ENCODE results near the gene CMTM1. TPM values are rescaled to one million over a fixed set of nuclear protein-coding genes. Genes with fewer than 3 reads are reported as not detected.

CMTM1 gene
- total and polyA plus RNA-seq, 4 donors = 0.41 to 7.5 (median 2.9) TPM

DNA sequence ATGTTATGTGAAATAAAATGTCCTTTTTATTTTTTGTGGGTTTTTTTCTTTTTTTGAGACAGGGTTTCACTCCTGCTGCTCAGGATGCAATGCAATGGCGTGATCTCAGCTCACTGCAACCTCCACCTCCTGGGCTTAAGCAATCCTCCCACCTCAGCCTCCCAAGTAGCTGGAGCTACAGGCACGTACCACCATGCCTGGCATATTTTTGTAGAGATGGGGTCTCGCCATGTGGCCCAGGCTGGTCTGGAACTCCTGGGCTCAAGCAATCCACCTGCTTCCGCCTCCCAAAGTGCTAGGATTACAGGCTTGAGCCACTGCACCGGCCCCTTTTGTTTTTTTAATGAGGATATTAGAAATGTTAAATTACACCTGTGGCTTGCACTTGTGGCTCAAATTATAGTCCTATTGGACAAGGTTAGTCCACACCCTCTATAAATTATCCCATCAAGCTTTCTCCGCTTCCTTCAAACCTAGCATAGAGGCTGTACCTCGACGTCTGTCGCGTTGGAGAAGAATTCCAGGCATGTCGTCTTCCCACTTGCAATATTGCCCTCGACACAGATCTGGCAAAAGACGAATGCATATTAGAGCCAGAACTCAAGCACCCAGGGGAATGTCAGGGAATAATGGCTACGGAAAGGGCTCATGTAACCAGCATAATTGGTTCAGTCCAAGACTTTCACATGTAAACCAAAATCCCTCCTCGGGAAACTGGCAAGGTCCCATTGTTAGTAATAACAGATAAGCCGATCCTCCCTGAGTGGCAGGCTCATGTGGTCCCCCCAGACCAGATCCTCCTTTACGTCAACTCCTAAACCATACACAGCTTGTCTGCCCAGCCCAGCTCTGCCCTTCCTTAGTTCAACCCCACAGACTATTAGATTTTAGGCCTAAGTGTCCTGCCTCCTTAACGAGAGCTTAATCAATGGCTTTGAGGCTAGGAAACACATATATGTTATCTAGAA lies 24.6 kb upstream of the CMTM1 start:
- ATAC-seq (ENCODE audit: insufficient read depth, low FRiP score) (no peak), DNase-seq (no peak)
- WGBS, 2 donors = 80 to 87% methylated on average over 18 of the region's 18 CpGs
- Histone ChIP-seq H3K4me3 (no peak overlapping the region), H3K27ac (ENCODE audit: low read depth in 1 of 2, low read length in 1 of 2) (peak overlapping the region in 1 of 2 donors; percentile 60), H3K9me3 (ENCODE audit: control insufficient read depth in 4 of 4, insufficient read depth in 3 of 4, low read length in 3 of 4) (no peaks in the 10 kb centered on the region), H3K4me1 (ENCODE audit: control insufficient read depth in 5 of 5, insufficient read depth in 5 of 5, low read length in 5 of 5) (peaks cover 0 to 2% (median 0%) of the 10 kb centered on the region in 5 donors), H3K27me3 (ENCODE audit: control insufficient read depth in 3 of 3, insufficient read depth in 3 of 3, low read length in 2 of 3) (no peaks in the 10 kb centered on the region), H3K9ac (ENCODE audit: insufficient read depth in 1 of 2, low read length in 2 of 2) (no peak overlapping the region), H3K36me3 (ENCODE audit: control insufficient read depth in 4 of 4, insufficient read depth in 4 of 4, low read length in 4 of 4) (peaks cover under 1 to 22% (median 10%) of the 10 kb centered on the region in 4 donors)
- TF ChIP-seq, protein P1, sequence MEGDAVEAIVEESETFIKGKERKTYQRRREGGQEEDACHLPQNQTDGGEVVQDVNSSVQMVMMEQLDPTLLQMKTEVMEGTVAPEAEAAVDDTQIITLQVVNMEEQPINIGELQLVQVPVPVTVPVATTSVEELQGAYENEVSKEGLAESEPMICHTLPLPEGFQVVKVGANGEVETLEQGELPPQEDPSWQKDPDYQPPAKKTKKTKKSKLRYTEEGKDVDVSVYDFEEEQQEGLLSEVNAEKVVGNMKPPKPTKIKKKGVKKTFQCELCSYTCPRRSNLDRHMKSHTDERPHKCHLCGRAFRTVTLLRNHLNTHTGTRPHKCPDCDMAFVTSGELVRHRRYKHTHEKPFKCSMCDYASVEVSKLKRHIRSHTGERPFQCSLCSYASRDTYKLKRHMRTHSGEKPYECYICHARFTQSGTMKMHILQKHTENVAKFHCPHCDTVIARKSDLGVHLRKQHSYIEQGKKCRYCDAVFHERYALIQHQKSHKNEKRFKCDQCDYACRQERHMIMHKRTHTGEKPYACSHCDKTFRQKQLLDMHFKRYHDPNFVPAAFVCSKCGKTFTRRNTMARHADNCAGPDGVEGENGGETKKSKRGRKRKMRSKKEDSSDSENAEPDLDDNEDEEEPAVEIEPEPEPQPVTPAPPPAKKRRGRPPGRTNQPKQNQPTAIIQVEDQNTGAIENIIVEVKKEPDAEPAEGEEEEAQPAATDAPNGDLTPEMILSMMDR (IDR thresholded peaks at IDR 0.05; ENCODE audit: control extremely low read depth, extremely low read depth) = no peak

DNA sequence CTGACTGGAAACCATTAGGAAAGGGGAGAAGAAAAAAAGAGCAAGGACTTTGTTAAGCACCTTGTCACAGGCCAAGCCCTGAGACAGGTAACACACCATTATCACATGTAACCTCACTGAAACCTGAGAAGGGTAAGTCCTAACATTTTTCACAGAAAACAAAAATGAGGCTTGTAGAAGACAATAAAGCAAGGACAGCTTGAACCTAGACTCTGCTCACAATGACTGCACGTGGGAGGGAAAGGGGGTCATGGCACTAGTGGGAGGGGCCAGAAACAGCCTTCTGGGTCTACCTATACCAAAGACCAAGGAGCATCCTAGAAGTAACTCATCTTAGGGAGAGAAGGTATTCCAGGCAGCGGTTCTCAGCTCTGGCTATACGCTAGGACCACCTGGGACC lies 23.8 kb upstream of the CMTM1 start:
- Histone ChIP-seq H3K9me3 (ENCODE audit: control insufficient read depth in 4 of 4, insufficient read depth in 3 of 4, low read length in 3 of 4) (no peaks in the 10 kb centered on the region), H3K9ac (ENCODE audit: insufficient read depth in 1 of 2, low read length in 2 of 2) (no peak overlapping the region), H3K4me1 (ENCODE audit: control insufficient read depth in 5 of 5, insufficient read depth in 5 of 5, low read length in 5 of 5) (peaks cover 0 to 2% (median 0%) of the 10 kb centered on the region in 5 donors), H3K27ac (ENCODE audit: low read depth in 1 of 2, low read length in 1 of 2) (no peak overlapping the region), H3K36me3 (ENCODE audit: control insufficient read depth in 4 of 4, insufficient read depth in 4 of 4, low read length in 4 of 4) (peaks cover 0 to 17% (median 8%) of the 10 kb centered on the region in 4 donors), H3K27me3 (ENCODE audit: control insufficient read depth in 3 of 3, insufficient read depth in 3 of 3, low read length in 2 of 3) (no peaks in the 10 kb centered on the region), H3K4me3 (no peak overlapping the region)
- TF ChIP-seq, protein P1 (IDR thresholded peaks at IDR 0.05; ENCODE audit: control extremely low read depth, extremely low read depth) = no peak
- ATAC-seq (ENCODE audit: insufficient read depth, low FRiP score) = no peak
- DNase-seq = no peak
- WGBS, 2 donors = 94 to 96% methylated on average over 3 of the region's 3 CpGs

DNA sequence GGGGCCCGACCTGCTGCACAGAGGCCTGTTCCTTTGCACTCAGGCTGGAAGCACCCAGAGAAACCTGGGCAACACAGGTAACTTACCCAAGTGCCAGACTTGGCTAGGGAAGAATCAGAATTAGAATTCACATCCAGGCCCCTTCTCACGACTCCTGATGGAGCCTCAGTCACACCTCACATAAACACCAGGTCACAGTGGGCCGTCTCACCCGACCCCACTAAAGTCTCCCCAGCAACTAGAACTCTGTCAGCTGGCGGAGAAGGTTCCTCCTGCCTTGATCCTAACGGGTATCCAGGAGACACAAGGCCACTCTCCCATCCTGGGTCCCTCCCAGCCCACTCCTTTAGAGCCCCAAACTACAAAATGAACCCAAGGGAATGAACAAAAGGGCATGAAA lies 22.7 kb upstream of the CMTM1 start:
- H3K27me3 ChIP-seq (ENCODE audit: control insufficient read depth in 3 of 3, insufficient read depth in 3 of 3, low read length in 2 of 3) = no peaks in the 10 kb centered on the region

More for the DNA sequence above, 22.7 kb upstream of the CMTM1 start:
- Histone ChIP-seq H3K4me1 (ENCODE audit: control insufficient read depth in 5 of 5, insufficient read depth in 5 of 5, low read length in 5 of 5) (peaks cover 0 to 7% (median 0%) of the 10 kb centered on the region in 5 donors), H3K9ac (ENCODE audit: insufficient read depth in 1 of 2, low read length in 2 of 2) (no peak overlapping the region), H3K27ac (ENCODE audit: low read depth in 1 of 2, low read length in 1 of 2) (no peak overlapping the region), H3K9me3 (ENCODE audit: control insufficient read depth in 4 of 4, insufficient read depth in 3 of 4, low read length in 3 of 4) (no peaks in the 10 kb centered on the region), H3K36me3 (ENCODE audit: control insufficient read depth in 4 of 4, insufficient read depth in 4 of 4, low read length in 4 of 4) (peaks cover 0 to 16% (median 6%) of the 10 kb centered on the region in 4 donors), H3K4me3 (no peak overlapping the region)
- DNase-seq (no peak), ATAC-seq (ENCODE audit: insufficient read depth, low FRiP score) (no peak)
- TF ChIP-seq, protein P1 (IDR thresholded peaks at IDR 0.05; ENCODE audit: control extremely low read depth, extremely low read depth) = no peak
- 87 to 88% methylated on average over 6 of the region's 6 CpGs for WGBS, 2 donors

Measured in lung (tissue), 12 donors.